PC-9 (cell line): ENCODE data around the gene GMEB1.
"Not testable (repeated sequence)": the region's sequence is repeated elsewhere in the genome, so short reads cannot be mapped to it uniquely, and the experiment has no call there.

ENCODE experiments used
- CTCF ChIP-seq: fragments of 200-600 bp; sonication (generic); conservative IDR thresholded peaks from 2 replicates; pipeline ENCODE4 v1.6.1; 2017; ENCODE audit warnings: mixed run types, antibody characterized with exemption, mild to moderate bottlenecking, moderate library complexity
- EZH2 ChIP-seq: fragments of 200-600 bp; sonication (generic); IDR thresholded peaks from 2 replicates; pipeline ENCODE4 v1.8.0; 2017; ENCODE audit warnings: antibody characterized with exemption, low read depth

DNA sequence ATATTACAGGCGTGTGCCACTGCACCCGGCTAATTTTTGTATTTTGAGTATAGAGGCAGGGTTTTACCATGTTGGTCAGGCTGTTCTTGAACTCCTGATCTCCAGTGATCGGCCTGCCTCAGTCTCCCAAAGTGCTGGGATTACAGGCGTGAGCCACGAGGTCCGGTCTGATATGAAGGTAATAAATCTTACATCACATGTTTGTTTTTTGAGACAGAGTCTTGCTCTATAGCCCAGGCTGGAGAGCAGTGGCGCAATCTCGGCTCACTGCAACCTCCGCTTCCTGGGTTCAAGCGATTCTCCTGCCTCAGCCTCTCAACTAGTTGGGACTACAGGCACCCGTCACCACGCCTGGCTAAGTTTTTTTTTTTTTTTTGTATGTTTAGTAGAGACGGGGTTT lies 15.5 kb upstream of the GMEB1 start:
- not testable (repeated sequence) for TF ChIP-seq CTCF, EZH2
